ENCODE measurements around the gene RBM33. TPM values are rescaled to one million over a fixed set of nuclear protein-coding genes. Genes with fewer than 3 reads are reported as not detected.

The RBM33 gene
- polyA plus RNA-seq, 1 donor (not counting 4 experiments of a cell fraction or from before 2014, with no cell fraction given) = 8.9 TPM

GRCh38 chr7:155800741-155801267 lies 156.3 kb downstream of the RBM33 start:
- Histone ChIP-seq H3K4me3 (ENCODE audit: control insufficient read depth in 2 of 3, extremely low read depth in 1 of 3, insufficient read depth in 2 of 3, low read depth in 1 of 3, low read length in 3 of 3) (no peak overlapping the region), H2AFZ (ENCODE audit: control insufficient read depth, low read length) (no peak overlapping the region), H3K27me3 (ENCODE audit: control insufficient read depth, extremely low read depth, insufficient read depth, low read length) (peaks cover 76% of the 10 kb centered on the region), H3K9ac (ENCODE audit: control insufficient read depth, extremely low read depth, insufficient read depth, low read length) (no peak overlapping the region), H3K27ac (ENCODE audit: control insufficient read depth, insufficient read depth, low read length) (no peak overlapping the region), H3K4me1 (ENCODE audit: control insufficient read depth, extremely low read depth, insufficient read depth, low read length) (peaks cover 22% of the 10 kb centered on the region), H3K79me2 (ENCODE audit: control insufficient read depth, insufficient read depth, low read length) (no peaks in the 10 kb centered on the region), H3K9me3 (ENCODE audit: control insufficient read depth, low read depth, low read length) (no peaks in the 10 kb centered on the region), H4K20me1 (ENCODE audit: control insufficient read depth, extremely low read depth, insufficient read depth, low read length) (no peaks in the 10 kb centered on the region), H3K9me1 (ENCODE audit: control insufficient read depth, extremely low read depth, insufficient read depth, low read length) (no peaks in the 10 kb centered on the region), H3K36me3 (ENCODE audit: control insufficient read depth in 2 of 2, extremely low read depth in 1 of 2, insufficient read depth in 2 of 2, low read length in 2 of 2) (no peaks in the 10 kb centered on the region), H3K4me2 (ENCODE audit: control insufficient read depth, extremely low read depth, insufficient read depth, low read depth, low read length) (no peak overlapping the region)
- FAIRE-seq (no peak), DNase-seq (ENCODE audit: low read depth, low spot score) (no peak)
- dilution Hi-C loops (cut with MboI; ENCODE audit: extremely low pct_ligation_motif_present, low sequenced_read_pairs) = loop anchor here (25.0 kb wide), 1 partner anchor 886 kb away; no protein-coding TSS in a partner anchor
- TF ChIP-seq CTCF (optimal IDR thresholded peaks at IDR 0.05 in 1 of 3, IDR thresholded peaks at IDR 0.05 in 1 of 3, conservative IDR thresholded peaks at IDR 0.05 in 1 of 3; ENCODE audit: extremely low read depth in 1 of 3, insufficient read depth in 2 of 3, low read length in 3 of 3) (no peak), EZH2 (IDR thresholded peaks at IDR 0.05; ENCODE audit: low read length) (peak; percentile 50)

GRCh38 chr7:155802291-155802690 lies 157.8 kb downstream of the RBM33 start:
- dilution Hi-C loops (cut with MboI; ENCODE audit: extremely low pct_ligation_motif_present, low sequenced_read_pairs) = loop anchor here (25.0 kb wide), 1 partner anchor 885 kb away; no protein-coding TSS in a partner anchor
- DNase-seq (ENCODE audit: low read depth, low spot score) (no peak), FAIRE-seq (no peak)
- H3K36me3 ChIP-seq (ENCODE audit: control insufficient read depth in 2 of 2, extremely low read depth in 1 of 2, insufficient read depth in 2 of 2, low read length in 2 of 2) = no peaks in the 10 kb centered on the region
- TF ChIP-seq EZH2 (IDR thresholded peaks at IDR 0.05; ENCODE audit: low read length) (peak; percentile 61), CTCF (optimal IDR thresholded peaks at IDR 0.05 in 1 of 3, IDR thresholded peaks at IDR 0.05 in 1 of 3, conservative IDR thresholded peaks at IDR 0.05 in 1 of 3; ENCODE audit: extremely low read depth in 1 of 3, insufficient read depth in 2 of 3, low read length in 3 of 3) (no peak)
- H3K79me2 ChIP-seq (ENCODE audit: control insufficient read depth, insufficient read depth, low read length) = no peaks in the 10 kb centered on the region
- H3K27me3 ChIP-seq (ENCODE audit: control insufficient read depth, extremely low read depth, insufficient read depth, low read length) = peaks cover 83% of the 10 kb centered on the region
- no peak overlapping the region for H3K4me2 ChIP-seq (ENCODE audit: control insufficient read depth, extremely low read depth, insufficient read depth, low read depth, low read length)
- no peaks in the 10 kb centered on the region for H4K20me1 ChIP-seq (ENCODE audit: control insufficient read depth, extremely low read depth, insufficient read depth, low read length)
- H3K4me1 ChIP-seq (ENCODE audit: control insufficient read depth, extremely low read depth, insufficient read depth, low read length) = peaks cover 22% of the 10 kb centered on the region
- H3K27ac ChIP-seq (ENCODE audit: control insufficient read depth, insufficient read depth, low read length) = no peak overlapping the region
- H3K4me3 ChIP-seq (ENCODE audit: control insufficient read depth in 2 of 3, extremely low read depth in 1 of 3, insufficient read depth in 2 of 3, low read depth in 1 of 3, low read length in 3 of 3) = no peak overlapping the region
- no peaks in the 10 kb centered on the region for H3K9me3 ChIP-seq (ENCODE audit: control insufficient read depth, low read depth, low read length)
- H3K9ac ChIP-seq (ENCODE audit: control insufficient read depth, extremely low read depth, insufficient read depth, low read length) = no peak overlapping the region
- no peak overlapping the region for H2AFZ ChIP-seq (ENCODE audit: control insufficient read depth, low read length)
- no peaks in the 10 kb centered on the region for H3K9me1 ChIP-seq (ENCODE audit: control insufficient read depth, extremely low read depth, insufficient read depth, low read length)
